ENCODE results near the gene GIPC2. TPM values are rescaled to one million over a fixed set of nuclear protein-coding genes. Genes with fewer than 3 reads are reported as not detected.
A peak's percentile ranks its signal among the peaks of the same experiment; 100 is the strongest.
"Not testable (repeated sequence)": the region's sequence is repeated elsewhere in the genome, so short reads cannot be mapped to it uniquely, and the experiment has no call there.

The GIPC2 gene
- polyA plus RNA-seq, 3 donors: not detected

DNA sequence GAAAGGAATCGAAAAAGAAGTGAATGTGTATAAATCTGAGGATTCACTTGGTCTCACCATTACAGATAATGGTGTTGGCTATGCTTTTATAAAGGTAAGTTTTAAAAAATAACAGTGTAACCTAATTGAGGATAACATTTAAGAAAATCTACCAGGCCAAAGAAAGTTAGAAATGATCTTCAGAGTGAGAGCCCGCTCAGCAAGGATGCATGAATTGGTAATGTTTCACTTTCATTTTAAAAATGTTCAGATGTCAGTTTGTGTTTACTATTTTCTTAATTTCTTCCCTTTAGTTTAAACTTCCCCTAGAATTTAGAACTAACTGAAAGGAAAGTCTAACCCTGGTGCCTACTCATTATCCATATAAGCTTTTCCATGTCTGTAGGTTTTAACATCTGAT lies 35.0 kb downstream of the GIPC2 start:
- H3K9me3 Mint-ChIP-seq: peaks cover 0 to 13% (median 7%) of the 10 kb centered on the region in 7 donors
- intact Hi-C loops (cut with micrococcal nuclease): no loop called here
- Histone ChIP-seq H3K9ac (ENCODE audit: insufficient read depth, low read length, poor library complexity, severe bottlenecking) (no peak overlapping the region), H3K9me3 (replicated peaks in 1 of 2; ENCODE audit: control insufficient read depth in 1 of 2, insufficient read depth in 1 of 2, low read length in 2 of 2) (no peaks in the 10 kb centered on the region), H4K20me1 (ENCODE audit: insufficient read depth, low read length) (no peaks in the 10 kb centered on the region), H3K79me2 (ENCODE audit: insufficient read depth, low read length) (no peaks in the 10 kb centered on the region), H2AFZ (ENCODE audit: insufficient read depth, low read depth, low read length, poor library complexity, severe bottlenecking) (no peak overlapping the region), H3K27me3 (ENCODE audit: control insufficient read depth in 2 of 2, insufficient read depth in 2 of 2, low read length in 2 of 2) (no peaks in the 10 kb centered on the region), H3K4me3 (replicated peaks in 1 of 3; ENCODE audit: low read depth in 2 of 3, low read length in 3 of 3) (peak overlapping the region; percentile 3 to 37 (median 12)), H3K4me1 (ENCODE audit: control insufficient read depth in 1 of 2, insufficient read depth in 2 of 2, low read length in 2 of 2) (no peaks in the 10 kb centered on the region), H3K4me2 (replicated peaks; ENCODE audit: extremely low read depth, low read length, poor library complexity, severe bottlenecking) (peak overlapping the region; percentile 31), H3K27ac (ENCODE audit: low read depth in 1 of 2, low read length in 2 of 2) (no peak overlapping the region), H3K36me3 (replicated peaks in 1 of 2; ENCODE audit: control insufficient read depth in 1 of 2, insufficient read depth in 2 of 2, low read length in 2 of 2) (no peaks in the 10 kb centered on the region)
- H3K36me3 Mint-ChIP-seq: no peaks in the 10 kb centered on the region
- no peak for DNase-seq
- peaks cover 2% of the 10 kb centered on the region for H3K4me1 Mint-ChIP-seq
- peaks cover 0 to 3% (median 0%) of the 10 kb centered on the region in 3 donors for H3K27me3 Mint-ChIP-seq (ENCODE audit: low read depth in 3 of 3)
- peak overlapping the region in 2 of 7 donors; percentile 6 to 17 for H3K27ac Mint-ChIP-seq
- peak overlapping the region in 1 of 2 donors; percentile 63 for H3K4me3 Mint-ChIP-seq
- WGBS (ENCODE audit: insufficient coverage): no CpG with 5 or more reads among the region's 2 CpGs
- TF ChIP-seq, protein P1, sequence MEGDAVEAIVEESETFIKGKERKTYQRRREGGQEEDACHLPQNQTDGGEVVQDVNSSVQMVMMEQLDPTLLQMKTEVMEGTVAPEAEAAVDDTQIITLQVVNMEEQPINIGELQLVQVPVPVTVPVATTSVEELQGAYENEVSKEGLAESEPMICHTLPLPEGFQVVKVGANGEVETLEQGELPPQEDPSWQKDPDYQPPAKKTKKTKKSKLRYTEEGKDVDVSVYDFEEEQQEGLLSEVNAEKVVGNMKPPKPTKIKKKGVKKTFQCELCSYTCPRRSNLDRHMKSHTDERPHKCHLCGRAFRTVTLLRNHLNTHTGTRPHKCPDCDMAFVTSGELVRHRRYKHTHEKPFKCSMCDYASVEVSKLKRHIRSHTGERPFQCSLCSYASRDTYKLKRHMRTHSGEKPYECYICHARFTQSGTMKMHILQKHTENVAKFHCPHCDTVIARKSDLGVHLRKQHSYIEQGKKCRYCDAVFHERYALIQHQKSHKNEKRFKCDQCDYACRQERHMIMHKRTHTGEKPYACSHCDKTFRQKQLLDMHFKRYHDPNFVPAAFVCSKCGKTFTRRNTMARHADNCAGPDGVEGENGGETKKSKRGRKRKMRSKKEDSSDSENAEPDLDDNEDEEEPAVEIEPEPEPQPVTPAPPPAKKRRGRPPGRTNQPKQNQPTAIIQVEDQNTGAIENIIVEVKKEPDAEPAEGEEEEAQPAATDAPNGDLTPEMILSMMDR (IDR thresholded peaks at IDR 0.05): no peak

DNA sequence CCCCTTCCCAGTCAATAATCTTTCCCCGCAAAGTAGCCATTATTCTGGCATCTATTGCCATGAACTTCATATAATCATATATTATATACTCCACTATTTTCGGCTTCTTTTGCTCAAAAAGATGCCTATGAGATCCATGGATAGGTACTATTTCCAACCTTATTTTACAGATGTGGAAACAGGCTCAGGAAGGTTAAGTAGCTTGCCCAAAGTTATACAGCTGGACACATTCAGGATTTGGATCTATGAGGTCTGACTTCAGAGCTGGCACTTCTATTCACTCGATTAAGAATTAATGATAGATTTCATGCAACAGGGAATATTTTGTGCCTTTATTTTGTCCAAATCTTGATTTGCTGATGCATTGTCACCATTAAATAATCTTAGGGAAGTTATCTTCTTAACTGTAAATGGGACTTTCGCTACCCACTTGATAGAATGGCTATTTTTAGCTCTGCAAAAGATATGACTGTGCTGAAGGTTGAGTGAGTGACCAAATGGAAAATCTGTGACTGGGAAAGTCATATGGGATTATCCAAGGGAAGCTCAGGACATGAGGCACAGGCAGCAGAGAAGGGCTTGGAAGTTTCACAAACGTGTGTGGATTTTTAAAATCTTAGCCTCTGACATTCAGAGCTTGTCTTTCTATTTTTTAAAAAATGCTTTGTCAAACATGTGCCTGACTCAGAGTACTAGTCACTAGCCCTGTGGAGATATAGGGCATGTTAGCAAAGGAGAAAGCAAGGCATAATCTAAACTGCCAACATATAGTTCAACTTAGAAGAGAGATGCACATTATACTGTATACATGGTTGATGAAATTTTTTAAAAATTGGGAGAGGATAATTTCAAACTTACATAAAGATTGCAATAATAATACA lies 36.5 kb downstream of the GIPC2 start:
- Histone ChIP-seq H3K9me3 (replicated peaks in 1 of 2; ENCODE audit: control insufficient read depth in 1 of 2, insufficient read depth in 1 of 2, low read length in 2 of 2) (peaks cover 0 to 8% of the 10 kb centered on the region in 2 donors), H3K27me3 (ENCODE audit: control insufficient read depth in 2 of 2, insufficient read depth in 2 of 2, low read length in 2 of 2) (no peaks in the 10 kb centered on the region), H4K20me1 (ENCODE audit: insufficient read depth, low read length) (no peaks in the 10 kb centered on the region), H2AFZ (ENCODE audit: insufficient read depth, low read depth, low read length, poor library complexity, severe bottlenecking) (no peak overlapping the region), H3K4me1 (ENCODE audit: control insufficient read depth in 1 of 2, insufficient read depth in 2 of 2, low read length in 2 of 2) (no peaks in the 10 kb centered on the region), H3K4me2 (replicated peaks; ENCODE audit: extremely low read depth, low read length, poor library complexity, severe bottlenecking) (no peak overlapping the region), H3K79me2 (ENCODE audit: insufficient read depth, low read length) (no peaks in the 10 kb centered on the region), H3K4me3 (replicated peaks in 1 of 3; ENCODE audit: low read depth in 2 of 3, low read length in 3 of 3) (no peak overlapping the region), H3K27ac (ENCODE audit: low read depth in 1 of 2, low read length in 2 of 2) (no peak overlapping the region), H3K9ac (ENCODE audit: insufficient read depth, low read length, poor library complexity, severe bottlenecking) (no peak overlapping the region), H3K36me3 (replicated peaks in 1 of 2; ENCODE audit: control insufficient read depth in 1 of 2, insufficient read depth in 2 of 2, low read length in 2 of 2) (no peaks in the 10 kb centered on the region)
- no peak overlapping the region for H3K4me3 Mint-ChIP-seq
- peaks cover 10 to 27% (median 18%) of the 10 kb centered on the region in 7 donors for H3K9me3 Mint-ChIP-seq
- peaks cover 0 to 3% (median 0%) of the 10 kb centered on the region in 3 donors for H3K27me3 Mint-ChIP-seq (ENCODE audit: low read depth in 3 of 3)
- TF ChIP-seq, protein P1 (IDR thresholded peaks at IDR 0.05): no peak
- H3K27ac Mint-ChIP-seq: peak overlapping the region in 1 of 7 donors; percentile 1
- no peak for DNase-seq
- intact Hi-C loops (cut with micrococcal nuclease): no loop called here
- 89% methylated on average over 3 of the region's 5 CpGs for WGBS (ENCODE audit: insufficient coverage)
- H3K4me1 Mint-ChIP-seq: peaks cover 2% of the 10 kb centered on the region
- no peaks in the 10 kb centered on the region for H3K36me3 Mint-ChIP-seq

DNA sequence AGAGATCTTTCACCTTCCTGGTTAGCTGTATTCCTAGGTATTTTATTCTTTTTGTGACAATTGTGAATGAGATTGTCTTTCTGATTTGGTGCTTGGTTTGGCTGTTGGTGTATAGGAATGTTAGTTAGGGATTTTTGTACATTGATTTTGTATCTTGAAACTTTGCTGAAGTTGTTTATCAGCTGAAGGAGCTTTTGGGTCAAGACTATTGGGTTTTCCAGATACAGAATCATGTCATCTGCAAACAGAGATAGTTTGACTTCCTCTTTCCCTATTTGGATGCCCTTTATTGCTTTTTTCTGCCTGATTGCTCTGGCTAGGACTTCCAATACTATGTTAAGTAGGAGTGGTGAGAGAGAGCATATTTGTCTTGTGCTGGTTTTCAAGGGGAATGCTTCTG lies 38.9 kb downstream of the GIPC2 start:
- H3K9me3 ChIP-seq (replicated peaks in 1 of 2; ENCODE audit: control insufficient read depth in 1 of 2, insufficient read depth in 1 of 2, low read length in 2 of 2): peaks cover 0 to 13% of the 10 kb centered on the region in 2 donors
- H3K27ac Mint-ChIP-seq; H3K4me3 ChIP-seq (replicated peaks in 1 of 3; ENCODE audit: low read depth in 2 of 3, low read length in 3 of 3); DNase-seq; H3K4me1 ChIP-seq (ENCODE audit: control insufficient read depth in 1 of 2, insufficient read depth in 2 of 2, low read length in 2 of 2); H3K4me2 ChIP-seq (replicated peaks; ENCODE audit: extremely low read depth, low read length, poor library complexity, severe bottlenecking); H3K27ac ChIP-seq (ENCODE audit: low read depth in 1 of 2, low read length in 2 of 2); H3K9ac ChIP-seq (ENCODE audit: insufficient read depth, low read length, poor library complexity, severe bottlenecking); H3K27me3 Mint-ChIP-seq (ENCODE audit: low read depth in 3 of 3); H3K4me1 Mint-ChIP-seq; H3K4me3 Mint-ChIP-seq; H4K20me1 ChIP-seq (ENCODE audit: insufficient read depth, low read length); H3K36me3 Mint-ChIP-seq; H3K36me3 ChIP-seq (replicated peaks in 1 of 2; ENCODE audit: control insufficient read depth in 1 of 2, insufficient read depth in 2 of 2, low read length in 2 of 2); H3K79me2 ChIP-seq (ENCODE audit: insufficient read depth, low read length); H2AFZ ChIP-seq (ENCODE audit: insufficient read depth, low read depth, low read length, poor library complexity, severe bottlenecking); H3K27me3 ChIP-seq (ENCODE audit: control insufficient read depth in 2 of 2, insufficient read depth in 2 of 2, low read length in 2 of 2); intact Hi-C loops (cut with micrococcal nuclease): not testable (repeated sequence)
- H3K9me3 Mint-ChIP-seq: peaks cover 14 to 27% (median 19%) of the 10 kb centered on the region in 7 donors
